Kidney (tissue), 14 donors: ENCODE results near the gene SLFN11. TPM values are rescaled to one million over a fixed set of nuclear protein-coding genes. Genes with fewer than 3 reads are reported as not detected.
A peak's percentile ranks its signal among the peaks of the same experiment; 100 is the strongest.

Experiments used
- DNase-seq, 5 donors: peaks; one replicate each; pipeline ENCODE4 v3.0.0-alpha.2; 2013 to 2020
- FAIRE-seq: peaks from 2 replicates; lab custom pipeline; 2012; peaks lifted over from hg19 to GRCh38; lab: Jason Lieb, UNC
- H3K27ac ChIP-seq, 2 donors: one replicate each; pipeline ENCODE4 v1.7.0; 2013; ENCODE audit warnings: low read depth in 2 of 2, low read length in 2 of 2, inconsistent platforms in 1 of 2
- H3K27me3 ChIP-seq: one replicate; pipeline ENCODE4 v1.7.1; 2013; ENCODE audit warnings: low read length, inconsistent platforms; ENCODE audit not compliant: control insufficient read depth, insufficient read depth
- H3K36me3 ChIP-seq, 3 donors: one replicate each; pipeline versions ENCODE4 v1.7.0 to v1.7.1; 2013; ENCODE audit warnings: low read length in 3 of 3, control low read depth in 1 of 3, inconsistent platforms in 1 of 3; ENCODE audit not compliant: insufficient read depth in 3 of 3, control insufficient read depth in 2 of 3
- H3K4me1 ChIP-seq, 3 donors: one replicate each; pipeline versions ENCODE4 v1.7.0 to v1.7.1; 2013; ENCODE audit warnings: low read length in 3 of 3, inconsistent platforms in 1 of 3, low read depth in 1 of 3; ENCODE audit not compliant: control insufficient read depth in 2 of 3, insufficient read depth in 2 of 3
- H3K4me3 ChIP-seq, 3 donors: one replicate each; pipeline versions ENCODE4 v1.7.0 to v1.8.1; 2013; ENCODE audit warnings: low read length in 3 of 3, control low read depth in 1 of 3, inconsistent platforms in 1 of 3
- H3K9ac ChIP-seq, 3 donors: one replicate each; pipeline versions ENCODE4 v1.7.0 to v1.7.1; 2013; ENCODE audit warnings: low read length in 3 of 3, control low read depth in 1 of 3, inconsistent platforms in 1 of 3
- H3K9me3 ChIP-seq, 3 donors: one replicate each; pipeline versions ENCODE4 v1.7.0 to v1.7.1; 2013; ENCODE audit warnings: low read length in 3 of 3, control low read depth in 1 of 3, inconsistent platforms in 1 of 3; ENCODE audit not compliant: control insufficient read depth in 2 of 3, insufficient read depth in 1 of 3
- CTCF ChIP-seq: IDR thresholded peaks from 3 replicates; pipeline ENCODE4 v1.5.1; 2012; ENCODE audit warnings: mild to moderate bottlenecking, moderate library complexity, borderline replicate concordance; ENCODE audit not compliant: insufficient read depth; ENCODE audit errors: extremely low read depth
- intact Hi-C: fragments of 100-400 bp; cut with DNase I; formaldehyde crosslinking; loops from one replicate; pipeline ENCODE4 v1.11.1; 2022
- polyA plus RNA-seq: library from polyadenylated mRNA; stranded (reverse); fragments of 350-450 nt; fragmentation: Illumina TruSeq; extraction: RNeasy Lipid Tissue Mini Kit (QIAGEN cat#74804); gene quantifications from one replicate; pipeline ENCODE4 v1.2.3, GENCODE V29; 2014; ENCODE audit warnings: low read depth, low replicate concordance; ENCODE audit not compliant: insufficient read depth
- total RNA-seq: library from RNA; stranded (reverse); fragmentation: NEBNext Ultra II Directional; extraction: Animal tissue kit (Norgen Biotek cat#: 25700); gene quantifications from one replicate; pipeline ENCODE4 v1.2.1, GENCODE V29; 2021
- donor health status: control.
- donor health status: control.
- donor health status: control.
- donor health status: control.
- donor health status: control.
- donor health status: DM: yes; HTN: yes; CAD: no.
- donor health status: Normal renal cell carcinoma (clear cell type).

SLFN11 gene
- total and polyA plus RNA-seq, 2 donors from 2014 or later: 4.0 to 31.9 TPM

GRCh38 chr17:35322749-35323148 lies 50.7 kb downstream of the SLFN11 start:
- Histone ChIP-seq H3K36me3 (no peaks in the 10 kb centered on the region), H3K9ac (no peak overlapping the region), H3K27ac (no peak overlapping the region), H3K27me3 (no peaks in the 10 kb centered on the region), H3K9me3 (peaks cover 0 to 5% (median 0%) of the 10 kb centered on the region in 3 donors), H3K4me1 (no peaks in the 10 kb centered on the region), H3K4me3 (no peak overlapping the region)
- FAIRE-seq: no peak
- TF ChIP-seq CTCF: no peak
- intact Hi-C loops: no loop called here
- DNase-seq: no peak

GRCh38 chr17:35315971-35316370 lies 57.5 kb downstream of the SLFN11 start:
- no peaks in the 10 kb centered on the region for H3K36me3 ChIP-seq
- no peak for TF ChIP-seq CTCF
- no peaks in the 10 kb centered on the region for H3K9me3 ChIP-seq
- FAIRE-seq (no peak), DNase-seq (no peak)
- peaks cover 0 to 12% (median 0%) of the 10 kb centered on the region in 3 donors for H3K4me1 ChIP-seq
- no peak overlapping the region for H3K4me3 ChIP-seq
- intact Hi-C loops: no loop called here
- H3K27ac ChIP-seq: no peak overlapping the region
- H3K9ac ChIP-seq: no peak overlapping the region
- H3K27me3 ChIP-seq: no peaks in the 10 kb centered on the region

GRCh38 chr17:35315283-35315682 lies 58.1 kb downstream of the SLFN11 start:
- H3K4me1 ChIP-seq: peaks cover 0 to 12% (median 0%) of the 10 kb centered on the region in 3 donors
- H3K4me3 ChIP-seq: no peak overlapping the region
- no peak overlapping the region for H3K27ac ChIP-seq
- FAIRE-seq: no peak
- H3K9ac ChIP-seq: no peak overlapping the region
- no peaks in the 10 kb centered on the region for H3K9me3 ChIP-seq
- intact Hi-C loops: no loop called here
- DNase-seq: peak in 1 of 5 donors; percentile 3
- no peaks in the 10 kb centered on the region for H3K27me3 ChIP-seq
- no peaks in the 10 kb centered on the region for H3K36me3 ChIP-seq
- no peak for TF ChIP-seq CTCF
